Common myeloid progenitor, CD34-positive (primary cell): ENCODE data around the gene LSG1.

Experiments used
- CTCF ChIA-PET: fragments of 350-600 bp; sonication (Branson Sonifier 250); formaldehyde crosslinking; loops from one replicate; lab custom pipeline; 2021; ENCODE audit warnings: antibody characterized with exemption; lab: Charles Lee
- POLR2A ChIA-PET: fragments of 350-600 bp; sonication (Branson Sonifier 250); formaldehyde crosslinking; loops from one replicate; lab custom pipeline; 2021; ENCODE audit warnings: antibody characterized with exemption; lab: Charles Lee
- DNase-seq, 3 donors: peaks; one replicate each; pipeline versions ENCODE4 v3.0.0 to v3.0.0-alpha.2; 2013
- H3K27ac ChIP-seq, 2 experiments: 1 replicate in 1 of 2; 2 replicates in 1 of 2; pipeline ENCODE4 v1.7.0; 2013; ENCODE audit warnings: inconsistent platforms in 2 of 2, low read length in 2 of 2, mild to moderate bottlenecking in 2 of 2, low read depth in 1 of 2, moderate library complexity in 1 of 2; ENCODE audit not compliant: severe bottlenecking in 2 of 2, insufficient read depth in 1 of 2, poor library complexity in 1 of 2
- H3K27me3 ChIP-seq, 5 experiments: replicated peaks in 2 of 5; 1 replicate in 3 of 5; 2 replicates in 2 of 5; pipeline versions ENCODE4 v1.6.1 to v1.7.0; 2013; ENCODE audit warnings: low read length in 4 of 5, mild to moderate bottlenecking in 2 of 5, moderate library complexity in 2 of 5, inconsistent platforms in 1 of 5; ENCODE audit not compliant: insufficient read depth in 5 of 5, control insufficient read depth in 4 of 5
- H3K36me3 ChIP-seq, 4 experiments: 1 replicate in 2 of 4; 2 replicates in 2 of 4; pipeline versions ENCODE4 v1.6.1 to v1.7.0; 2013; ENCODE audit warnings: low read length in 3 of 4, control low read depth in 1 of 4, mild to moderate bottlenecking in 1 of 4; ENCODE audit not compliant: control insufficient read depth in 4 of 4, insufficient read depth in 4 of 4
- H3K4me1 ChIP-seq, 4 experiments: 1 replicate in 3 of 4; 2 replicates in 1 of 4; pipeline versions ENCODE4 v1.6.1 to v1.7.1; 2013; ENCODE audit warnings: low read length in 3 of 4, mild to moderate bottlenecking in 3 of 4, control low read depth in 1 of 4, inconsistent platforms in 1 of 4, moderate library complexity in 1 of 4; ENCODE audit not compliant: control insufficient read depth in 4 of 4, insufficient read depth in 4 of 4; ENCODE audit errors: control extremely low read depth in 1 of 4
- H3K4me3 ChIP-seq, 7 experiments: 1 replicate in 4 of 7; 2 replicates in 3 of 7; pipeline versions ENCODE4 v1.5.1 to v1.7.0; 2013; ENCODE audit warnings: mild to moderate bottlenecking in 7 of 7, low read length in 6 of 7, moderate library complexity in 6 of 7, inconsistent platforms in 2 of 7, low read depth in 2 of 7, control low read depth in 1 of 7; ENCODE audit not compliant: insufficient read depth in 4 of 7, control insufficient read depth in 1 of 7; ENCODE audit errors: extremely low read depth in 1 of 7
- H3K9me3 ChIP-seq, 5 experiments: 1 replicate in 4 of 5; 2 replicates in 1 of 5; pipeline versions ENCODE4 v1.6.1 to v1.7.1; 2013; ENCODE audit warnings: low read length in 4 of 5, mild to moderate bottlenecking in 2 of 5, inconsistent platforms in 1 of 5, low read depth in 1 of 5, moderate library complexity in 1 of 5; ENCODE audit not compliant: control insufficient read depth in 4 of 5, insufficient read depth in 2 of 5; ENCODE audit errors: control extremely low read depth in 1 of 5
- WGBS: methylation state at CpG from one replicate; pipeline ENCODE4 v1.1.5; 2013; ENCODE audit not compliant: insufficient coverage; 5-methylcytosine and 5-hydroxymethylcytosine counted together

LSG1 gene

GRCh38 chr3:194642769-194643168 lies 29.2 kb downstream of the LSG1 start:
- POLR2A ChIA-PET, result interaction anchor here (0.7 kb wide), 1 partner anchor 437 kb away, joined by 6 read pairs; no protein-coding TSS in a partner anchor
- Histone ChIP-seq H3K4me3 (no peak overlapping the region), H3K36me3 (peaks cover 27 to 76% (median 46%) of the 10 kb centered on the region in 4 experiments), H3K27me3 (no peaks in the 10 kb centered on the region), H3K9me3 (no peaks in the 10 kb centered on the region), H3K4me1 (peaks cover 0 to 8% (median 5%) of the 10 kb centered on the region in 4 experiments), H3K27ac (no peak overlapping the region)
- DNase-seq, result no peak
- 100% methylated on average over 1 of the region's 2 CpGs for WGBS
- CTCF ChIA-PET, result interaction anchor here (0.6 to 4.1 kb wide), 8 partner anchors 9 to 658 kb away, joined by 3 to 20 read pairs (median 4); no protein-coding TSS in a partner anchor

- POLR2A ChIA-PET, result interaction anchor here (0.7 kb wide), 1 partner anchor 164 kb away, joined by 3 read pairs; no protein-coding TSS in a partner anchor
- peaks cover 23 to 61% (median 38%) of the 10 kb centered on the region in 4 experiments for H3K36me3 ChIP-seq
- H3K27ac ChIP-seq, result no peak overlapping the region
Measured at GRCh38 chr3:194640829-194641228, 31.2 kb downstream of the LSG1 start.

DNA sequence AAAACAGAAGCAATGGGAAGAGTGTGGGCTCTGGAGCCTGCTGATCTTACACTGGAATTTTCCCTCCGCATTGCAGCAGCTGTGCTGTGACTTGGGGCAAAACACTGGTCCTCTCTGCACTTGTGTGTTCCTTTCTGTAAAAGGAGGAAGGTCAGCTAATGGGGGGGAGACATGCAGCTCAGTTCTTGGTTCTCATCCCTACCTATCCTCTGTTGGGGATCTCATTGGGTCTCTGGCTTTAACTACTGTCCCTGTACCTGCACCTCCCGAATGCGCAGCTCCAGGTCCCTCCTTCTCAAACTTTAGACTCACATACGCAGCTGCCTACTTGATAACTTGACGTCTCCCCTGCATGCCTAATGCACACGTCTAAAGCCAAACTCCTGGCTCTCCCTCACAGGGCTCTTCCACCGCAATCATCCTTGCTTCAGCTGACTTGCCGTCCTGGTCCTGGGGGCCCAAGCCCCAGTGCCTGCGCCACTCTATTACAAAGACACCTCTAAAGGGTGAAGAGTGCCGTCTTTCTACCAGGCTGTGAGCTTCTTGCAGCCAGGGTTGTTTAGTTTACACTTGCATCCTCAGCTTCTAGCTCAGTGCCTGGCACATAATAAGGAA lies 32.9 kb downstream of the LSG1 start:
- CTCF ChIA-PET, result interaction anchor here (1.0 to 4.1 kb wide), 11 partner anchors 8 to 44 kb away, joined by 3 to 20 read pairs (median 5); no protein-coding TSS in a partner anchor
- POLR2A ChIA-PET, result no interaction called here
- Histone ChIP-seq H3K27ac (no peak overlapping the region), H3K4me1 (peaks cover 0 to 8% (median 5%) of the 10 kb centered on the region in 4 experiments), H3K36me3 (peaks cover 10 to 45% (median 28%) of the 10 kb centered on the region in 4 experiments), H3K27me3 (no peaks in the 10 kb centered on the region), H3K9me3 (no peaks in the 10 kb centered on the region), H3K4me3 (no peak overlapping the region)
- 94% methylated on average over 10 of the region's 10 CpGs for WGBS
- DNase-seq, result no peak

More at GRCh38 chr3:194640829-194641228, 31.2 kb downstream of the LSG1 start:
- Histone ChIP-seq H3K4me1 (peaks cover 0 to 8% (median 5%) of the 10 kb centered on the region in 4 experiments), H3K27me3 (no peaks in the 10 kb centered on the region), H3K4me3 (no peak overlapping the region), H3K9me3 (no peaks in the 10 kb centered on the region)
- 100% methylated on average over 1 of the region's 7 CpGs for WGBS
- CTCF ChIA-PET, result interaction anchor here (1.0 to 4.1 kb wide), 3 partner anchors 24 to 45 kb away, joined by 3 to 20 read pairs (median 3); no protein-coding TSS in a partner anchor
- DNase-seq, result peak; percentile 42 to 61 (median 52)

DNA sequence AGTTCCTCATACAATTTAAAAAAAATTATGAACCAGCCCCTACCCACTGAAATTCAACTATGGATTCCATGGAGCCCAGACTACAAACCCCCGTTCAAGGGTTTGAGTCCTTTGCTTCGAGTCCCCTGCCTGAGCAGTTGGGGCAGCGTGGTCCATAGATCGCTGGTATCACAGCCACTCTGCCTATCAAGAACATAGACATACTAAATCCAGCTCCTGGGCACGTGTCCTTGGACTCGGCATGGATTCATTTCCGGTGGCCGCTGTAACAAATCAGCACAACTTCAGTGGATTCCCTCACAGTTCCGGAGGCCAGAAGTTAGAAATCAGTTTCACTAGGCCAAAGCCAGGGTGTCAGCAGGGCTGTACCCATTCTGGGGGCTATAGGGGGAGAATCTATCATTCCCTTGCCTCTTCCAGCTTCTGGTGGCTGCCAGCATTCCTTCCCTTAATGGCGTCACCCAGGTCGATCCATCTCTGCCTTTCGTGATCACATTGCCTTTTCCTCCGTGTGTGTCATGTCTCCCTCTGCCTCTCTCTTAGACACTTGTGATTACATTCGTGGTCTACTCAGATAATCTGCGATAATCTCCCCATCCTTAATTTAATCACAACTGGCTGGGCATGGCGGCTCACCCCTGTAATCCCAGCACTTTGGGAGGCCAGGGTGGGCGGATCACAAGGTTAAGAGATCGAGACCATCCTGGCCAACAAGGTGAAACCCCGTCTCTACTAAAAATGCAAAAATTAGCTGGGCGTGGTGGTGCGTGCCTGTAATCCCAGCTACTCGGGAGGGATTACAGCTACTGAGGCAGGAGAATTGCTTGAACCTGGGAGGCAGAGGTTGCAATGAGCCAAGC lies 34.2 kb downstream of the LSG1 start:
- POLR2A ChIA-PET, result no interaction called here
- CTCF ChIA-PET, result interaction anchor here (1.1 to 2.9 kb wide), 6 partner anchors 10 to 45 kb away, joined by 3 to 7 read pairs (median 4); no protein-coding TSS in a partner anchor

DNA sequence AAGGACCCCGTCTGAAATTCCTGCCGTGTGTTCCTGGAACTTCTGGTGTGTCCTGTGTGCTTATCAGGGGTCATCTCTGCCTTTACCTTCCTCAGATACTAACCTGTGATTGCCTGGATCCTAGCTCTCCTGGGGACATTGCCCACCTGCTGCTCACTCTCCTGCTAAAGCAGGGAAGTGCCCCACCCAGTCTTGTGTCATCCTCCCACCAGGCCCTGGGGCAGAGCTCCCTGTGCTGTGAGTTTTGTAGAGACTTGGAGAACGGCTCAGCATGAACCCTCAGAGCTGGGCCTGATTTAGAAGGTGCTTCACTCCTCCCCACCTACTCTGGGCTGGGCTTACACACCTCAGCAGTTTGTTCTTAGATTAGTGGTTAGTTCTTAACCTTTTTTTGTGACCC lies 34.9 kb downstream of the LSG1 start:
- no peak for DNase-seq
- CTCF ChIA-PET, result interaction anchor here (1.1 to 2.9 kb wide), 4 partner anchors 15 to 46 kb away, joined by 3 to 7 read pairs (median 5); partner anchors contain the start of gene LSG1
- H3K27me3 ChIP-seq, result no peaks in the 10 kb centered on the region
- H3K4me3 ChIP-seq, result no peak overlapping the region
- peaks cover 0 to 19% (median 9%) of the 10 kb centered on the region in 4 experiments for H3K4me1 ChIP-seq
- 89% methylated on average over 2 of the region's 3 CpGs for WGBS
- H3K27ac ChIP-seq, result no peak overlapping the region
- H3K36me3 ChIP-seq, result peaks cover 10 to 30% (median 16%) of the 10 kb centered on the region in 4 experiments
- POLR2A ChIA-PET, result no interaction called here
- no peaks in the 10 kb centered on the region for H3K9me3 ChIP-seq

More for the DNA sequence above, 34.2 kb downstream of the LSG1 start:
- Histone ChIP-seq H3K36me3 (peaks cover 10 to 35% (median 20%) of the 10 kb centered on the region in 4 experiments), H3K9me3 (no peaks in the 10 kb centered on the region), H3K27me3 (no peaks in the 10 kb centered on the region), H3K4me3 (no peak overlapping the region), H3K27ac (no peak overlapping the region), H3K4me1 (peaks cover 0 to 13% (median 5%) of the 10 kb centered on the region in 4 experiments)
- no peak for DNase-seq
- WGBS, result 98% methylated on average over 22 of the region's 22 CpGs

GRCh38 chr3:194633349-194634004 lies 38.5 kb downstream of the LSG1 start, which contains the start of gene TMEM44:
Gene TMEM44 (minus strand): TSS chr3:194633419. CDS start chr3:194633215, 204 bp downstream.
- CTCF ChIA-PET, result interaction anchor here (0.8 to 2.1 kb wide), 13 partner anchors 9 to 45 kb away, joined by 3 to 8 read pairs (median 3); partner anchors contain the start of gene LSG1
- H3K4me1 ChIP-seq, result peaks cover 0 to 11% (median 4%) of the 10 kb centered on the region in 4 experiments
- DNase-seq, result peak; percentile 81 to 93 (median 90)
- H3K27ac ChIP-seq, result peak within 1 kb of the TSS in 1 of 2 experiments; percentile 61
- H3K36me3 ChIP-seq, result peaks cover 4 to 15% (median 9%) of the 10 kb centered on the region in 4 experiments
- peaks cover 0 to 17% (median 0%) of the 10 kb centered on the region in 5 experiments for H3K9me3 ChIP-seq
- H3K27me3 ChIP-seq, result no peaks in the 10 kb centered on the region
- H3K4me3 ChIP-seq, result peak within 1 kb of the TSS; percentile 79 to 94 (median 86)
- WGBS, result 0% methylated on average over 25 of the region's 66 CpGs
- POLR2A ChIA-PET, result interaction anchor here (1.4 kb wide), 1 partner anchor 28 kb away, joined by 6 read pairs; no protein-coding TSS in a partner anchor
